ENCODE measurements around the gene STK35.
A peak's percentile ranks its signal among the peaks of the same experiment; 100 is the strongest.
"Not testable (repeated sequence)": the region's sequence is repeated elsewhere in the genome, so short reads cannot be mapped to it uniquely, and the experiment has no call there.

STK35 gene

DNA sequence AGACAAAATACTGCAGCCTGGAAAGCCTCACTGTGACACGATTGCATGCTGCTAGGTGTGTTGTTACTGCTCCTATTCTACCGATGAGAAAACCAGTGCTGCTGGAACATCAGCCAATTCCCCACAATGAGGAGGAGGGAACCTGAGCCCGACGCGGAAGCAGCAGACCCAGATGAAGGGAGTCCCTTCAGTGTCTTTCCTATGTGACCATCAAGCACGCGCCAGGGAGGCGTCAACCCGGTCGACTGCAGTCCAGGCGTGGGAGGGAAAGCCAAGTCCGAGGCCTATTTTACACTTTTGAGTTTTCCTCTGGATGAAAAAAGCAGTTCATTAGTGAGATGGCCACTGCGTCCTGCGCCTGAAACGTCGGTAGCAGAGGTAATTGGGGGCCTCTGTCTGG is 63.3 kb downstream of the STK35 start:
- no peak for DNase-seq (ENCODE audit: low read depth)
- TF ChIP-seq, protein P1, sequence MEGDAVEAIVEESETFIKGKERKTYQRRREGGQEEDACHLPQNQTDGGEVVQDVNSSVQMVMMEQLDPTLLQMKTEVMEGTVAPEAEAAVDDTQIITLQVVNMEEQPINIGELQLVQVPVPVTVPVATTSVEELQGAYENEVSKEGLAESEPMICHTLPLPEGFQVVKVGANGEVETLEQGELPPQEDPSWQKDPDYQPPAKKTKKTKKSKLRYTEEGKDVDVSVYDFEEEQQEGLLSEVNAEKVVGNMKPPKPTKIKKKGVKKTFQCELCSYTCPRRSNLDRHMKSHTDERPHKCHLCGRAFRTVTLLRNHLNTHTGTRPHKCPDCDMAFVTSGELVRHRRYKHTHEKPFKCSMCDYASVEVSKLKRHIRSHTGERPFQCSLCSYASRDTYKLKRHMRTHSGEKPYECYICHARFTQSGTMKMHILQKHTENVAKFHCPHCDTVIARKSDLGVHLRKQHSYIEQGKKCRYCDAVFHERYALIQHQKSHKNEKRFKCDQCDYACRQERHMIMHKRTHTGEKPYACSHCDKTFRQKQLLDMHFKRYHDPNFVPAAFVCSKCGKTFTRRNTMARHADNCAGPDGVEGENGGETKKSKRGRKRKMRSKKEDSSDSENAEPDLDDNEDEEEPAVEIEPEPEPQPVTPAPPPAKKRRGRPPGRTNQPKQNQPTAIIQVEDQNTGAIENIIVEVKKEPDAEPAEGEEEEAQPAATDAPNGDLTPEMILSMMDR (IDR thresholded peaks at IDR 0.05; ENCODE audit: insufficient read depth, low read depth, low read length, missing control alignments), result no peak
- H3K4me3 ChIP-seq (ENCODE audit: low read length), result no peak overlapping the region

DNA sequence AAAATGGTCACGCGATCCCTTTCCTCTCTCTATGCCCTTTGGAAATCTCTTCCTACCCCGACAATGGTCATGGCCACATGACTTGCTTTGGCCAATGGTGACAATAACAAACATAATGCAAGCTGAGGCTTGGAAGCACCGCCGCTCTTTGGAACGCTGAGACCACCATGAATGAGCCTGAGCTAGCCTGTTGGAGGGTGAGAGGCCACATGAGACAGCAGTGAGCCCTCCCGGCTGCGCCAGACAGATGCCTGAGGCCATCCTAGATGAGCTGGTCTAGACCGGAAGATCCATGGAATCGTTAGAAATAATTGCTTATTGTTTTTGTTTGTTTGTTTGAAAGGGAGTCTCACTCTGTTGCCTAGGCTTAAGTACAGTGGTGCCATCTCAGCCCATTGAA is 64.2 kb downstream of the STK35 start:
- TF ChIP-seq, protein P1 (IDR thresholded peaks at IDR 0.05; ENCODE audit: insufficient read depth, low read depth, low read length, missing control alignments), result no peak
- H3K4me3 ChIP-seq (ENCODE audit: low read length), result no peak overlapping the region

DNA sequence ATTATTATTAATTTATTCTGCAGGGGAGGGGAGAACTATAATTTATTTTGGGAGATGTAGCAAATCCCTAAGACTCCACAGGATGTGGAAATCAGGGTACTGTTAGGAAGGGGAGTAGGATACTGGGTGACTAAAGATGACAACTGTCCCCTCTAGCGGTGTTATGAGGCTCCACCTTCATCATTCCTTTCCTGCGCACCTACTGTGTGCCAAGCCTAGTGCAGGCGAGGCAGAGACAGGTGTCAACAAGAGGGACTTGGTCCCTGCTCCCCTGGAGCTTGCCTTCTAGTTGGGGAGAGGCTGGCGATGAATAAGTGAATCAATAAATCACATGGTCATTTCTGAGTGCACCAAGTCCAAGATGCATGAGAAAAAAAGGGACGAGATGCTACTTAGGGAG is 65.5 kb downstream of the STK35 start:
- no peak for DNase-seq (ENCODE audit: low read depth)
- H3K4me3 ChIP-seq (ENCODE audit: low read length), result no peak overlapping the region
- TF ChIP-seq, protein P1 (IDR thresholded peaks at IDR 0.05; ENCODE audit: insufficient read depth, low read depth, low read length, missing control alignments), result no peak

More for the DNA sequence above, 64.2 kb downstream of the STK35 start:
- no peak for DNase-seq (ENCODE audit: low read depth)

DNA sequence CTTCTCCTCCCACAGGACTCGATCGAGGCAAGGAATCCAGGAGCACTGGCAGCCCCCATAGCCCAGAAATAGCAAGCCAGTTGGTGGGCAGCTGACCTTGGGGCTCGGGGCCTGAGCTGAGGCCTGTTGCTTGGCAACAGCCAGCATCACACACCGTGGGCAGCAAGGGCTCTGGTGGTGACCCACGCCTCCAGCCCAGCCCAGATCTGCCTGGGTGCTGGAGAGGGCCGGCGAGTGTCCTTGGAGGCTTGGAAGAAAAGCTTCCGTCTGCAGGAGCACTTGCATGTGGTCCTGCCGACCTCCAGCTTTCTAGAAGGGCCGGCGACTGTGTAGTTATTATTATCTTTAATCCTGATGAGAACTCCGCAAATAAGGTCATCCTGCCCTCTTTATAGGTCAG is 67.3 kb downstream of the STK35 start:
- no peak for DNase-seq (ENCODE audit: low read depth)
- no peak overlapping the region for H3K4me3 ChIP-seq (ENCODE audit: low read length)
- TF ChIP-seq, protein P1 (IDR thresholded peaks at IDR 0.05; ENCODE audit: insufficient read depth, low read depth, low read length, missing control alignments), result no peak

DNA sequence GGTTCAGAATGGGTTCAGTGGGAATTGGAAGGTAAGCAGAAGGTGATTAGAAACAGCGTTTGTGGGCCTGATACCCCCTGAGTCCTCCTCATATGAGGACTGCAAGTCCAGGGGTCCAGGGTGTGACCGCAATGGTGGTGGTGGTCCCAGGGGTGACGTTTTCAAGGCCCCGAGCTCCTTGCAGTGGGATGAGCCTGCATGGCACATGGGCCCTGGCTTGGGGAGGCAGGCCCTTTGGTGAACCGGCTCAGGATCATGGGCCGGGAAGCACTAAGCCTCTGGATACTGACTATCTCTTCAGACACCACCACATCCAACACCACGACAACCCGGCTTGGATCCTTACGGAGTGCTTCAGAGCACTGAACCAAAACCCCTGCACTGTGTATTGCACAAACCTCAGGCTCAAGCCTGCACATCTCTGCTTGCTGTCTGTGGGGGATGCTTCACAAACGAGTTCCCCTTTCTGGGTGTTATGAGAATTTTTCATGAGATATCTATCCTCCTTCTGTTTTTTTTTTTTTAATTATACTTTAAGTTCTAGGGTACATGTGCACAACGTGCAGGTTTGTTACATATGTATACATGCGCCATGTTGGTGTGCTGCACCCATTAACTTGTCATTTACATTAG is 67.9 kb downstream of the STK35 start:
- no peak overlapping the region for H3K4me3 ChIP-seq (ENCODE audit: low read length)
- DNase-seq (ENCODE audit: low read depth), result no peak
- TF ChIP-seq, protein P1 (IDR thresholded peaks at IDR 0.05; ENCODE audit: insufficient read depth, low read depth, low read length, missing control alignments), result no peak

DNA sequence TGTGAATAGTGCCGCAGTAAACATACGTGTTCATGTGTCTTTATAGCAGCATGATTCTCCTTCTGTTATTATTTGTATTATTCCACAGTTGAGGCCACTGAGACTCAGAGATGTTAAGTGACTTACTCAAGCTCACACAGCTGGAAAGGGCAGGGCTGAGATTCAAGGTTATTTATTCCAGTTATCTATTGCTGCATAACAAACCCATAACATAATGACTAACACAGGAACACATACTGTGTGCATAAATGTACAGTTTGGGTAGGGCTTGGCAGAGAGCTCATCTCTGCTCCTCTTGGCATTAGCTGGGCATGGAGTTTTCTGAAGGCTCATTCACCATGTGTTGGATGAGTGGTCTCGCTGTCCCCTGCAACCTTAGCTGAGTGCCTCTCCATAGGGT is 68.8 kb downstream of the STK35 start:
- peak; percentile 21 for DNase-seq (ENCODE audit: low read depth)
- TF ChIP-seq, protein P1 (IDR thresholded peaks at IDR 0.05; ENCODE audit: insufficient read depth, low read depth, low read length, missing control alignments), result no peak

DNA sequence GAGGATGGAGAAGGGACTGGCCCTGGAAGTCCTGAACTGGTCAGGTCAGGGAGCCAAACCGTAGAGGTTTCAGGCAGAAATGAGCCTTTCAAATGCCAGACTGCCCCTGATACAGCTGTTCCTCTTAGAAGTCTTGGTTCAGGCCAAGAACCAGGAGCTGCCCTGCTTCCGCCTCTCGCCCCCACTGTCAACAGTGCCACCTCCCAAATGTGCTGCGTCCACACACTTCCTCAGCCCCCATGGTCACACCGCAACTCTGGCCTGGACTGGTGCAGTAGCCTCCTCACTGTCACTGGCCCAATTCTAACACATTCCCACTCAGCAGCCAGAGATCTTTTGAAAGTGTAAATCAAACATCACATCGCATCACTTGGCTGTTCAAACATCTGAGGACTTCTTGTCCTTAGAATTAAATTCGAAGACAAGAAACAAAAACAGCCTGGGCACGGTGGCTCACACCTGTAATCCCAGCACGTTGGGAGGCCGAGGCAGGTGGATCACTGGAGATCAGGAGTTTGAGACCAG is 69.7 kb downstream of the STK35 start:
- H3K4me3 ChIP-seq (ENCODE audit: low read length), result no peak overlapping the region
- TF ChIP-seq, protein P1 (IDR thresholded peaks at IDR 0.05; ENCODE audit: insufficient read depth, low read depth, low read length, missing control alignments), result no peak
- no peak for DNase-seq (ENCODE audit: low read depth)

More for the DNA sequence above, 68.8 kb downstream of the STK35 start:
- H3K4me3 ChIP-seq (ENCODE audit: low read length), result no peak overlapping the region

DNA sequence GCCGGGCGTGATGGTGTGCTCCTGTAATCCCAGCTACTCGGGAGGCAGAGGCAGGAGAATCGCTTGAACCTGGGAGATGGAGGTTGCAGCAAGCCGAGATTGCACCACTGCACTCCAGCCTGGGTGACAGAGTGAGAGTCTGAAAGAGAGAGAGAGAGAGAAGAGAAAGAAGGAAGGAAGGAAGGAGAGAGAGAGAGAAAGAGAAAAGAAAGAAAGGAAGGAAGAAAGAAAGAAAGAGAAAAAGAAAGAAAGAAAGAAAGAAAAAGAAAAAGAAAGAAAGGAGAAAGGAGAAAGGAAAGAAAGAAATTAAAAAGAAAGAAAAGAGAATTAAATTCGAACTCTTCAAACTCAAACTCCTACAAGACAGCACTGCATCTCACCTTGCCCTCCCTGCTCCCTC is 70.2 kb downstream of the STK35 start:
- not testable (repeated sequence) for DNase-seq (ENCODE audit: low read depth); H3K4me3 ChIP-seq (ENCODE audit: low read length)
